Effector memory CD4-positive, alpha-beta T cell (primary cell): ENCODE results near the gene CBLL1.

ENCODE experiments used
- DNase-seq, 3 donors: peaks; one replicate each; pipeline ENCODE4 v3.0.0-alpha.2; 2020
- H3K27ac ChIP-seq: 2 replicates; pipeline ENCODE4 v1.7.0; 2013; ENCODE audit warnings: mild to moderate bottlenecking, low read length, moderate library complexity; ENCODE audit not compliant: insufficient read depth, poor library complexity, severe bottlenecking
- H3K27me3 ChIP-seq: replicated peaks from 2 replicates; pipeline ENCODE4 v1.7.0; 2013; ENCODE audit warnings: mild to moderate bottlenecking, low read length; ENCODE audit not compliant: insufficient read depth, control insufficient read depth, poor library complexity, severe bottlenecking
- H3K36me3 ChIP-seq: 2 replicates; pipeline ENCODE4 v1.7.0; 2013; ENCODE audit warnings: mild to moderate bottlenecking, low read length, moderate library complexity; ENCODE audit not compliant: control insufficient read depth, insufficient read depth
- H3K4me1 ChIP-seq: 2 replicates; pipeline ENCODE4 v1.7.0; 2013; ENCODE audit warnings: low read length, mild to moderate bottlenecking; ENCODE audit not compliant: control insufficient read depth, insufficient read depth, poor library complexity, severe bottlenecking
- H3K4me3 ChIP-seq: 2 replicates; pipeline ENCODE4 v1.7.0; 2013; ENCODE audit warnings: low read length, low read depth, mild to moderate bottlenecking; ENCODE audit not compliant: insufficient read depth, poor library complexity, severe bottlenecking
- H3K9me3 ChIP-seq: 2 replicates; pipeline ENCODE4 v1.7.0; 2013; ENCODE audit warnings: mild to moderate bottlenecking, low read length, moderate library complexity; ENCODE audit not compliant: control insufficient read depth
- total RNA-seq, 3 donors: gene quantifications; one replicate each; lab custom pipeline; 2026; lab: John Stamatoyannopoulos, UW

The CBLL1 gene, protein sequence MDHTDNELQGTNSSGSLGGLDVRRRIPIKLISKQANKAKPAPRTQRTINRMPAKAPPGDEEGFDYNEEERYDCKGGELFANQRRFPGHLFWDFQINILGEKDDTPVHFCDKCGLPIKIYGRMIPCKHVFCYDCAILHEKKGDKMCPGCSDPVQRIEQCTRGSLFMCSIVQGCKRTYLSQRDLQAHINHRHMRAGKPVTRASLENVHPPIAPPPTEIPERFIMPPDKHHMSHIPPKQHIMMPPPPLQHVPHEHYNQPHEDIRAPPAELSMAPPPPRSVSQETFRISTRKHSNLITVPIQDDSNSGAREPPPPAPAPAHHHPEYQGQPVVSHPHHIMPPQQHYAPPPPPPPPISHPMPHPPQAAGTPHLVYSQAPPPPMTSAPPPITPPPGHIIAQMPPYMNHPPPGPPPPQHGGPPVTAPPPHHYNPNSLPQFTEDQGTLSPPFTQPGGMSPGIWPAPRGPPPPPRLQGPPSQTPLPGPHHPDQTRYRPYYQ
- total RNA-seq = 44.9 to 74.5 (median 52.4) reads per million in 3 donors

- peak within 1 kb of the TSS; percentile 100 for H3K27ac ChIP-seq
- H3K9me3 ChIP-seq = no peaks in the 10 kb centered on the region
- peak; percentile 92 to 96 (median 95) for DNase-seq
- H3K36me3 ChIP-seq = no peaks in the 10 kb centered on the region
- peaks cover 35% of the 10 kb centered on the region for H3K4me1 ChIP-seq
- no peaks in the 10 kb centered on the region for H3K27me3 ChIP-seq
- H3K4me3 ChIP-seq = peak within 1 kb of the TSS; percentile 79
These were observed at the start of gene CBLL1 for GRCh38 chr7:107743567-107744344. Gene CBLL1, plus strand, starts transcription at chr7:107744142. Its CDS starts 22 bp downstream, at chr7:107744164.

DNA sequence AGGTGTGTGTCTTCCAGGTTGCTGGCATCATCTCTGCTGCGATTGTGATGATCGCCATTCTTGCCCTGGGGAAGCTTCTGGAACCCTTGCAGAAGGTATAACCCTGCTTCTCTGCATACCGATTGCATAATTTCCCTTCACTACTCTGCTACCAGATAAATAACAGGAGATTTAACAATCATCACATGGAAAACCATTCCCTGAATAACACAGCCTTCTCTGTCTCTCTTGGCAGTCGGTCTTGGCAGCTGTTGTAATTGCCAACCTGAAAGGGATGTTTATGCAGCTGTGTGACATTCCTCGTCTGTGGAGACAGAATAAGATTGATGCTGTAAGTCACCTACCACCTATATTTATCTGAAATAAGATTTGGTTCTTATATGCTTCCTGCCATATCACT, 49.6 kb upstream of the CBLL1 start:
- Histone ChIP-seq H3K4me1 (no peaks in the 10 kb centered on the region), H3K27me3 (no peaks in the 10 kb centered on the region), H3K4me3 (no peak overlapping the region), H3K27ac (no peak overlapping the region), H3K36me3 (no peaks in the 10 kb centered on the region), H3K9me3 (no peaks in the 10 kb centered on the region)
- DNase-seq = no peak

DNA sequence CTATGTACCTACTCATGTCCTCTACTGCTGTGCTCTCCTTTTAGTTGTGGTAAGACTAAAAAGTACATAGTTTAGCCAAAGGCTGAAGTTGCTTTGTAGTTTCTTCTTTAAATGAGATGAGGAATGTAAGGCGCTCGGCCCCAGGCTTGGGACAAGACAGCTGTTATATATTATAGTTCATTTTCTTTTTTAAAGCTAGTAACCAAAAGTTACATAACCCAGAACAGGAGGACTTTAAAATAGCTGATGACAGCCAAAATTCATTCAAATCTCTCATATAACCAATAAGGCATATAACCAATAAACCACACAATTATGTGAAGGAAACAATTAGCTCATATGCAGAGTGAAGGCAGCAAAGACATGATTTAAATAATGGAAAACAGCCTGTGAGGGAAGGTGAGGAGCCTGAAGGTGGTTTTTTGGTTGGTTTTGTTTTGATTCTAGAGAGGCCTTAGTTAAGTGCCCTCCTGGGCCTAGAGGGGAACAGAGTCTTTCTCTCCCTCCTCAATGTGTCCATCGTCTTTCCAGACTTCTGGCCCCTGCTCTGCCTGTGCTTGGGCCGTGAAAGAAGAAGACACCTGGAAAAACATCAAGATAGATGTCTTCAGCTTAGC, 47.5 kb upstream of the CBLL1 start:
- DNase-seq = no peak
- no peak overlapping the region for H3K27ac ChIP-seq

DNA sequence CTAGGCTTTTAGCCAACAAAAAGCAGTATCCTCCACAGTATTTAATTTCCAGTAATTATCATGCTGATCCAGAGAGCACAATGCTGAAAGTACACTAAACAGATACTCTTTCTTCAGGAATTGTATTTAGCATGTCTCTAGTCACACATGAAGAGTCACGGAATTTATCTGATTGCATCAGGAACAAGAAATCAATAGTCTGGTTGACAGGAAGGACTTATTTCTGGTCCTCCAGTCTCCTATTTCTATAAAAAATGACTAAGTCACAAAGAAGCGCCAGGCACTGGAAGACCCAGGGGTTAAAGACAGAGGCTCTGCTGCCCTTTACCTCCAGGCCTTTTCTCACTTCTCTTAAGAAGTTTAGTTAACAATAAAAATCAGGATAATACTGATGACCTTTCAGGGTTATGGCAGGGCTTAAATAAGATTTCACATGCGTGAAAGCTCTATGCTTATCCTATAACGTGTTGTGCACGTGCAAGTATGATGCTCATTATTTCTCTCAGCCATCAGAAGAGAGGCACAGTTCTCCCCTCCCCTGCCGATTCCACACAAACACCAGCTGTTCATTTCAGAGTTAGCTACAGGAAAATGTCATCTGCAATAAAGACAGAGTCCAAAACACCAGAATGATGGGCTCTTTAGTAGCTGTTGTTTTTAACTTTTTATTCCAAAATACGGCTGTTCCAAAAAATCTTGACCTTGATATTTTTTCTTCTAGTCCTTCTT, 46.5 kb upstream of the CBLL1 start:
- no peaks in the 10 kb centered on the region for H3K4me1 ChIP-seq
- H3K36me3 ChIP-seq = no peaks in the 10 kb centered on the region
- H3K27me3 ChIP-seq = no peaks in the 10 kb centered on the region
- no peak overlapping the region for H3K4me3 ChIP-seq
- no peaks in the 10 kb centered on the region for H3K9me3 ChIP-seq
- H3K27ac ChIP-seq = no peak overlapping the region
- DNase-seq = no peak

More for the DNA sequence above, 47.5 kb upstream of the CBLL1 start:
- no peaks in the 10 kb centered on the region for H3K9me3 ChIP-seq
- H3K36me3 ChIP-seq = no peaks in the 10 kb centered on the region
- no peaks in the 10 kb centered on the region for H3K4me1 ChIP-seq
- no peaks in the 10 kb centered on the region for H3K27me3 ChIP-seq
- no peak overlapping the region for H3K4me3 ChIP-seq

DNA sequence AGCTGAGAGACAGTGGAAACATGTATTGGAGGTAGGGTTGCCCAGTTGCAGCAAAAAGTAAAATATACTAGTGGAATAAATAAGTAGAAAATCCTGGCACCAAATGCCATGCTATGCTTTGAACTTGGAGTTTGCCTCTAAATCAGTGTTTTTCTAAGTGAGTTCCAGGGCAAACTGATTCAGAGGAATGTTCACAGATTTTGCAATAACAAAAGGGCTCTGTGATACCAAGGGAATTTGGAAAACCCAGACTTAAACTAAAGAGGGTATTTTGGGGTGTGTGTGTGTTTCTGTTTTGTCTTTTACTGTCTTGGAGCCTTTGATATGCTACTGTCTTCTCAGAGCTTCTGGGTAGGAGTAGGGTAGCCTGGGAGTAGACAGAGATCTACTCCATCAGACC, 43.4 kb upstream of the CBLL1 start:
- H3K27me3 ChIP-seq = no peaks in the 10 kb centered on the region
- DNase-seq = no peak
- H3K9me3 ChIP-seq = no peaks in the 10 kb centered on the region
- no peaks in the 10 kb centered on the region for H3K36me3 ChIP-seq
- H3K4me1 ChIP-seq = no peaks in the 10 kb centered on the region
- H3K27ac ChIP-seq = no peak overlapping the region
- no peak overlapping the region for H3K4me3 ChIP-seq

- H3K4me3 ChIP-seq = no peak overlapping the region
- H3K27me3 ChIP-seq = no peaks in the 10 kb centered on the region
- no peaks in the 10 kb centered on the region for H3K9me3 ChIP-seq
- H3K27ac ChIP-seq = no peak overlapping the region
- no peak for DNase-seq
- H3K36me3 ChIP-seq = no peaks in the 10 kb centered on the region
- no peaks in the 10 kb centered on the region for H3K4me1 ChIP-seq
These were observed 42.8 kb upstream of the CBLL1 start for GRCh38 chr7:107701191-107701590.

DNA sequence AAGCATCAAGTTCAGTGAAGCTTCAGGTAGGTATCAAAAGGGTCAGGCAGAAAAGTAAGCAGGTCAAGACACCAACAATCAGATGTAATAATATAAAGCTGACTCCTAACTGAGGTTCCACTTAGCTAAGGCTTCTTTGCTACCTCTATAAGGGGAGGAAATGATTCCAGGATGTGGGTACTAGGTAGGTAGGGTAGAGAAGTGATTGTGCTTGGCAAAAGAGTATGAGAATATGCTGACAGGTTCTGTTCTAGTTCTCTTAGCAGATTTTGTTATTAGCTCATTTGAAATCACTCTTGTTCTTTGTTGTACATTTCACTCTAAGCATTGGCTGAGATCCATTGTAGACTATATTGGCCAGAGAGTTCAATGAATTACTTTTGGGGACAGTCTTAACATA, 40.7 kb upstream of the CBLL1 start:
- Histone ChIP-seq H3K27me3 (no peaks in the 10 kb centered on the region), H3K36me3 (no peaks in the 10 kb centered on the region), H3K9me3 (no peaks in the 10 kb centered on the region), H3K4me1 (no peaks in the 10 kb centered on the region), H3K4me3 (no peak overlapping the region), H3K27ac (no peak overlapping the region)
- no peak for DNase-seq

DNA sequence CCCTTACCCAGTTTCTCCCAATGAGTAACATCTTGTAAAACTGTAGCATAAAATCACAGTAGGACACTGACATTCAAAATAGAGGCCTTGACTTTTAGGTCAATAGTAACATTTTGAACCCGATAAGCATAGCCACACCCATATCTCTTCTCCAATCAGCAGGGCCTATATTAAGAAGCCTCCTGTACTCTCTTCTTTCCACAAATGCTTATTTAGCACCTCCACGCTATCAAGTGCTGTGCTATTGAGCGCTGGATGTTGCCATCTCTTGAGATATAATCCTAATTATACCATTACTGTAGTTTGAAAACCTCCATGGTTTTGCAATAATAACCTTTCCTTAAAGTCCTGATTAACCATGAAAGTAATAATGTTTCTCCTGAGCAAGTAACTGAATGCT, 40.1 kb upstream of the CBLL1 start:
- no peaks in the 10 kb centered on the region for H3K36me3 ChIP-seq

GRCh38 chr7:107708956-107709355, 35.0 kb upstream of the CBLL1 start:
- DNase-seq = no peak
- H3K27me3 ChIP-seq = no peaks in the 10 kb centered on the region
- no peaks in the 10 kb centered on the region for H3K9me3 ChIP-seq
- H3K4me1 ChIP-seq = no peaks in the 10 kb centered on the region
- no peaks in the 10 kb centered on the region for H3K36me3 ChIP-seq
- no peak overlapping the region for H3K4me3 ChIP-seq
- H3K27ac ChIP-seq = no peak overlapping the region

More for the DNA sequence above, 40.1 kb upstream of the CBLL1 start:
- H3K27me3 ChIP-seq = no peaks in the 10 kb centered on the region
- no peak overlapping the region for H3K27ac ChIP-seq
- no peak overlapping the region for H3K4me3 ChIP-seq
- H3K9me3 ChIP-seq = no peaks in the 10 kb centered on the region
- DNase-seq = no peak
- no peaks in the 10 kb centered on the region for H3K4me1 ChIP-seq
